Ishikawa (cell line): Measurements from ENCODE around the gene PRR33.

Experiments
- CEBPB ChIP-seq: IDR thresholded peaks from 2 replicates; pipeline ENCODE4 v1.6.1; 2012
- CREB1 ChIP-seq: IDR thresholded peaks from 2 replicates; pipeline ENCODE4 v1.6.1; 2012; ENCODE audit warnings: low read depth
- EGR1 ChIP-seq: IDR thresholded peaks from 2 replicates; pipeline ENCODE4 v1.6.1; 2012
- EP300 ChIP-seq: IDR thresholded peaks from 2 replicates; pipeline ENCODE4 v1.6.1; 2012; ENCODE audit warnings: borderline replicate concordance
- FOXM1 ChIP-seq: IDR thresholded peaks from 2 replicates; pipeline ENCODE4 v1.6.1; 2012; ENCODE audit warnings: low read depth, borderline replicate concordance
- NFIC ChIP-seq: IDR thresholded peaks from 2 replicates; pipeline ENCODE4 v1.6.1; 2012
- RAD21 ChIP-seq: IDR thresholded peaks from 2 replicates; pipeline ENCODE4 v1.6.1; 2012; ENCODE audit warnings: low read depth
- TAF1 ChIP-seq: IDR thresholded peaks from 2 replicates; pipeline ENCODE4 v1.6.1; 2012; ENCODE audit warnings: low read depth, mild to moderate bottlenecking
- TCF12 ChIP-seq: IDR thresholded peaks from 2 replicates; pipeline ENCODE4 v1.6.1; 2012; ENCODE audit warnings: low read depth
- TEAD4 ChIP-seq: IDR thresholded peaks from 2 replicates; pipeline ENCODE4 v1.6.1; 2012
- YY1 ChIP-seq: IDR thresholded peaks from 2 replicates; pipeline ENCODE4 v1.6.1; 2012; ENCODE audit warnings: low read depth
- ZBTB7A ChIP-seq: IDR thresholded peaks from 2 replicates; pipeline ENCODE4 v1.6.1; 2012; ENCODE audit warnings: low read depth
- TF ChIP-seq, protein P1 (sequence below): IDR thresholded peaks from 2 replicates; pipeline ENCODE4 v1.6.1; 2012; ENCODE audit warnings: low read depth, mild to moderate bottlenecking
- TF ChIP-seq, protein P2 (sequence below): IDR thresholded peaks from 2 replicates; pipeline ENCODE4 v1.6.1; 2012
- TF ChIP-seq, protein P3 (sequence below): IDR thresholded peaks from 2 replicates; pipeline ENCODE4 v1.6.1; 2012

Gene PRR33

DNA sequence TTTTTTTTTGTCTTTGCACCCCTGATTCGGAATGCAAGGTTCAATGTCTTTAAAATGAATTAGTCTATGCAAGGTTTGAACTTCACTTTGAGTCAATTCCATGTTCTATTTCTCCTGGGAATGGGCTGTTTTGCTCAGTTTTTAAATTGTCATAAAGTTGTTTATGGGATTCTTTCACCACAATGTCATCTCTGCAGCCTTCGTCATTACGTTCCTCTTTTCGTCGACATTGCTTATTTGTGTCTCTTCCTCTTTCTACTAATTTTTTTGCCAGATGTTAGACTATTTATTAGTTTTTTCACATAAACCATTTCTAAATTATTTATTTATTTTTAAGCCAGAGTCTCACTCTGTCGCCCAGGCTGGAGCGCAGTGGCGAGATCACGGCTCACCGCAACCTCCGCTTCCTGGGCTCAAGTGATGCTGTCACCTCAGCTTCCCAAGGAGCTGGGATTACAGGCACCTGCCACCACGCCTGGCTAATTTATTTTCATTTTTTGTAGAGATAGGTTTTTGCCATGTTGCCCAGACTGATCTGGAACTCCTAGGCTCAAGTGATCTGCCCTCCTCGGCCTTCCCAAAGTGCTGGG, 20.7 kb upstream of the PRR33 start:
- no peak for TF ChIP-seq EP300
- no peak for TF ChIP-seq ZBTB7A
- TF ChIP-seq, protein P1, sequence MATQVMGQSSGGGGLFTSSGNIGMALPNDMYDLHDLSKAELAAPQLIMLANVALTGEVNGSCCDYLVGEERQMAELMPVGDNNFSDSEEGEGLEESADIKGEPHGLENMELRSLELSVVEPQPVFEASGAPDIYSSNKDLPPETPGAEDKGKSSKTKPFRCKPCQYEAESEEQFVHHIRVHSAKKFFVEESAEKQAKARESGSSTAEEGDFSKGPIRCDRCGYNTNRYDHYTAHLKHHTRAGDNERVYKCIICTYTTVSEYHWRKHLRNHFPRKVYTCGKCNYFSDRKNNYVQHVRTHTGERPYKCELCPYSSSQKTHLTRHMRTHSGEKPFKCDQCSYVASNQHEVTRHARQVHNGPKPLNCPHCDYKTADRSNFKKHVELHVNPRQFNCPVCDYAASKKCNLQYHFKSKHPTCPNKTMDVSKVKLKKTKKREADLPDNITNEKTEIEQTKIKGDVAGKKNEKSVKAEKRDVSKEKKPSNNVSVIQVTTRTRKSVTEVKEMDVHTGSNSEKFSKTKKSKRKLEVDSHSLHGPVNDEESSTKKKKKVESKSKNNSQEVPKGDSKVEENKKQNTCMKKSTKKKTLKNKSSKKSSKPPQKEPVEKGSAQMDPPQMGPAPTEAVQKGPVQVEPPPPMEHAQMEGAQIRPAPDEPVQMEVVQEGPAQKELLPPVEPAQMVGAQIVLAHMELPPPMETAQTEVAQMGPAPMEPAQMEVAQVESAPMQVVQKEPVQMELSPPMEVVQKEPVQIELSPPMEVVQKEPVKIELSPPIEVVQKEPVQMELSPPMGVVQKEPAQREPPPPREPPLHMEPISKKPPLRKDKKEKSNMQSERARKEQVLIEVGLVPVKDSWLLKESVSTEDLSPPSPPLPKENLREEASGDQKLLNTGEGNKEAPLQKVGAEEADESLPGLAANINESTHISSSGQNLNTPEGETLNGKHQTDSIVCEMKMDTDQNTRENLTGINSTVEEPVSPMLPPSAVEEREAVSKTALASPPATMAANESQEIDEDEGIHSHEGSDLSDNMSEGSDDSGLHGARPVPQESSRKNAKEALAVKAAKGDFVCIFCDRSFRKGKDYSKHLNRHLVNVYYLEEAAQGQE: no peak
- TF ChIP-seq CEBPB: no peak
- TF ChIP-seq EGR1: no peak
- TF ChIP-seq FOXM1: no peak
- TF ChIP-seq YY1: no peak
- no peak for TF ChIP-seq RAD21
- TF ChIP-seq, protein P2, sequence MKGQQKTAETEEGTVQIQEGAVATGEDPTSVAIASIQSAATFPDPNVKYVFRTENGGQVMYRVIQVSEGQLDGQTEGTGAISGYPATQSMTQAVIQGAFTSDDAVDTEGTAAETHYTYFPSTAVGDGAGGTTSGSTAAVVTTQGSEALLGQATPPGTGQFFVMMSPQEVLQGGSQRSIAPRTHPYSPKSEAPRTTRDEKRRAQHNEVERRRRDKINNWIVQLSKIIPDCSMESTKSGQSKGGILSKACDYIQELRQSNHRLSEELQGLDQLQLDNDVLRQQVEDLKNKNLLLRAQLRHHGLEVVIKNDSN: no peak
- TF ChIP-seq NFIC: no peak
- no peak for TF ChIP-seq TCF12
- TF ChIP-seq TAF1: no peak
- TF ChIP-seq CREB1: no peak
- TF ChIP-seq TEAD4: no peak
- TF ChIP-seq, protein P3, sequence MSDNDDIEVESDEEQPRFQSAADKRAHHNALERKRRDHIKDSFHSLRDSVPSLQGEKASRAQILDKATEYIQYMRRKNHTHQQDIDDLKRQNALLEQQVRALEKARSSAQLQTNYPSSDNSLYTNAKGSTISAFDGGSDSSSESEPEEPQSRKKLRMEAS: no peak

DNA sequence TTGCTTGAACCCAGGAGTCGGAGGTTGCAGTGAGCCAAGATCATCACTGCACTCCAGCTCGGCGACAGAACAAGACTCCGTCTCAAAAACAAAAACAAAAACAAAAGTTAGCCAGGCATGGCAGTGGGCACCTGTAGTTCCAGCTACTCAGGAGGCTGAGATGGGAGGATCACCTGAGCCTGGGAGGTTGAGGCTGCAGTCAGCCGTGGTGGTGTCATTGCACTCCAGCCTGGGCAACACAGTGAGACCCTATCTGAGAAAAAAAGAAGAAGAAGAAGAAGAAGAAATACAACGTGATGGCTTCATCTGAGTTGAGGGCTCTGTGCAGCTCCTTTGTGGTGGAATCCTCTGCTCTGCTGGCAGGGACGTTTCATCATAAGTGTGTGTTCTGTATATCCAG, 17.8 kb upstream of the PRR33 start:
- no peak for TF ChIP-seq TEAD4
- no peak for TF ChIP-seq CEBPB
- TF ChIP-seq, protein P1: no peak
- TF ChIP-seq EP300: no peak
- no peak for TF ChIP-seq TCF12
- TF ChIP-seq YY1: no peak
- no peak for TF ChIP-seq ZBTB7A
- TF ChIP-seq FOXM1: no peak
- TF ChIP-seq, protein P2: no peak
- TF ChIP-seq EGR1: no peak
- no peak for TF ChIP-seq CREB1
- TF ChIP-seq, protein P3: no peak

DNA sequence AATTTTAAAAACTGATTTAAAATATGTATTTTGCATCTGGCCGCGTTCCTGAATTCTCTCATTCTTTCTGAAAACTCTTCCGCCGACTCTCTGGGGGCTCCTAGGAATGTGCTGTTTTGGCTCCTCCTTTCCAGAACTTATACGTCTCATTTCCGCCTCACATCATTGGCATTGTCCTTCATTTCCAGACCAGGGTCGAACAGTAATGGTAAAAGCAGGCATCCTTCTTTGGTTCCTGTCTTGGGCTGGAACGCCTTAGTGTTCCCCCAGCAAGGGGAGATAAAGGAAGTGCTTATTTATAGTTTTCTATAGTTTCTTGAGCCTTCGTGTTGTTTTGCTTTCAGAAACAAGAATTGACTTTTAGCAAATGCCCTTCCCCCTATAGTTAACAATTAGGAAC, 16.9 kb upstream of the PRR33 start:
- TF ChIP-seq TAF1 (no peak), EP300 (no peak), CEBPB (no peak), FOXM1 (no peak), YY1 (no peak), CREB1 (no peak), RAD21 (no peak), ZBTB7A (no peak)
- TF ChIP-seq, protein P3: no peak

DNA sequence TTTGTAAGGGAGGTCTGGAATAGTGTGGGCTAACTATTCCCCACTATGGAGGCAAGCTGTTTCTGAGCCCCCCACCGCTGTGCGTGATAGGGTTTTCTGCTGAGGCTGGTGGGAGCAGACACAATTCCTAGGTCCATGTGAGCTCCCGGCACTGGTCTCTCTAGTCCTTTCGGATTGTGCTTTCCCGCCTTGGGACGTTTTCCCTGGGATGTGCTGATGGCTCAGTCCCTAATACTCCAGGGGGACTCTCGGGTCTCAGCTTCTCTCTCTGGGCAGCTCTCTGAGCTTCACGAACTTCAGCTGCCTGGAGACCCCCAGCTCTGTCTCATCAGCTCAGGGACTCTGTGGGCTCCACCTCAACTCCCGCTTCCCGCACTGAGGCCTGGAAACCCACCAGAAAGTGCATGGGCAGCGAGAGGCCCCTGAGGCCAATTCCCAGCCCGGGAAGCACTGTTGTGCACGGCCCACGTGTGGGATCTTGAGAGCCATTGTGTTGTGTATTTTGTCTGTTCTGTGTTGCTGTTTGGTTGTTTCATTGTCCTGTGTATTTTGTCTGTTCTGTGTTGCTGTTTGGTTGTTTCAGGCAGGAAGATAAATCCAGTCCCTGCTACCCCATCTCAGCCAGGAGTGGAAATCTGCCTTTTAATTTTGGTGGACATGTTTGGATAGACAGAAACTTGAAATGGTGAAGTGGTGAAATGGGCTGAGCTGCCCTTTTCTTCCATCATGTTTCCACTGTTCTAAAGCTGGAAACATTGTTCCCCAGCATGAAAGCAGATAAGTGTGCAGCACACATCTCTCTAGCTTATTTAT, 15.1 kb upstream of the PRR33 start:
- TF ChIP-seq EP300 (no peak), YY1 (no peak), TCF12 (no peak), ZBTB7A (no peak), FOXM1 (no peak), CEBPB (no peak), NFIC (no peak), EGR1 (no peak), CREB1 (no peak), RAD21 (no peak), TAF1 (no peak), TEAD4 (no peak)
- TF ChIP-seq, protein P1: no peak
- TF ChIP-seq, protein P2: no peak
- TF ChIP-seq, protein P3: no peak
